SU-DHL-6 (cell line): ENCODE measurements around the gene VAC14.
"Not testable (repeated sequence)": the region's sequence is repeated elsewhere in the genome, so short reads cannot be mapped to it uniquely, and the experiment has no call there.

Experiments
- H2AFZ ChIP-seq: fragments of 200-600 bp; sonication (generic); 2 replicates; pipeline ENCODE4 v1.6.1; 2014; ENCODE audit warnings: low read depth, mild to moderate bottlenecking, moderate library complexity, mixed read lengths, antibody characterized with exemption, low read length; ENCODE audit not compliant: severe bottlenecking
- H3F3A ChIP-seq: fragments of 200-600 bp; shearing (Covaris generic); 2 replicates; pipeline ENCODE4 v1.6.0; 2016; ENCODE audit warnings: antibody characterized with exemption, mild to moderate bottlenecking; ENCODE audit not compliant: insufficient read depth
- H3K27ac ChIP-seq: fragments of 200-600 bp; sonication (generic); 2 replicates; pipeline ENCODE4 v1.5.1; 2016; ENCODE audit warnings: low read depth, mild to moderate bottlenecking, low read length, moderate library complexity, mixed read lengths
- H3K27me3 ChIP-seq: fragments of 200-600 bp; sonication (generic), shearing (Covaris generic); 2 replicates; pipeline ENCODE4 v1.6.0; 2014; ENCODE audit warnings: mild to moderate bottlenecking, low read length
- H3K36me3 ChIP-seq: fragments of 200-600 bp; sonication (generic); 2 replicates; pipeline ENCODE4 v1.6.1; 2014; ENCODE audit warnings: mild to moderate bottlenecking, low read length, mixed read lengths
- H3K4me2 ChIP-seq: fragments of 300-600, 200-600 bp; shearing (Covaris generic), sonication (generic); 2 replicates; pipeline ENCODE4 v1.6.0; 2014; ENCODE audit warnings: low read length, low read depth, mild to moderate bottlenecking; ENCODE audit not compliant: poor library complexity, severe bottlenecking
- H3K4me3 ChIP-seq: fragments of 200-600 bp; sonication (generic); 2 replicates; pipeline ENCODE4 v1.5.1; 2014; ENCODE audit warnings: antibody characterized with exemption, low read length, mild to moderate bottlenecking, mixed read lengths; ENCODE audit not compliant: insufficient read depth, poor library complexity, severe bottlenecking
- H3K79me2 ChIP-seq: fragments of 200-600 bp; sonication (generic); 2 replicates; pipeline ENCODE4 v1.6.1; 2014; ENCODE audit warnings: mild to moderate bottlenecking, low read length, moderate library complexity; ENCODE audit not compliant: insufficient read depth
- H3K9ac ChIP-seq: fragments of 200-600 bp; sonication (generic); 2 replicates; pipeline ENCODE4 v1.7.0; 2014; ENCODE audit warnings: mild to moderate bottlenecking, low read length
- H3K9me2 ChIP-seq: fragments of 200-600 bp; sonication (generic); replicated peaks from 2 replicates; pipeline ENCODE4 v1.6.1; 2014; ENCODE audit warnings: low read length; ENCODE audit not compliant: insufficient read depth
- H3K9me3 ChIP-seq: fragments of 200-600 bp; sonication (generic); 2 replicates; pipeline ENCODE4 v1.6.1; 2014; ENCODE audit warnings: low read length, mixed read lengths; ENCODE audit not compliant: insufficient read depth
- H4K20me1 ChIP-seq: fragments of 200-600 bp; sonication (generic); 2 replicates; pipeline ENCODE4 v1.6.1; 2014; ENCODE audit warnings: low read depth, mild to moderate bottlenecking, antibody characterized with exemption, low read length, moderate library complexity, mixed read lengths
- CTCF ChIP-seq: fragments of 200-600 bp; sonication (generic); IDR thresholded peaks from one replicate; pipeline ENCODE4 v1.5.1; 2017; ENCODE audit warnings: antibody characterized with exemption, mild to moderate bottlenecking, low read length, moderate library complexity; ENCODE audit not compliant: insufficient read depth, poor library complexity, severe bottlenecking
- EZH2phosphoT487 ChIP-seq: fragments of 200-600 bp; sonication (generic), shearing (Covaris generic); conservative IDR thresholded peaks from 2 replicates; pipeline ENCODE4 v1.6.1; 2018; ENCODE audit warnings: mild to moderate bottlenecking, antibody characterized with exemption, low read length, moderate library complexity, mixed read lengths

The VAC14 gene

GRCh38 chr16:70646260-70647241 is 154.4 kb downstream of the VAC14 start, which contains the start of gene IL34:
Gene IL34, plus strand, starts transcription at chr16:70646559. Its CDS starts 389 bp downstream, at chr16:70646948.
- Histone ChIP-seq H3K36me3 (no peaks in the 10 kb centered on the region), H3K4me3 (no peak within 1 kb of the TSS), H3K79me2 (no peaks in the 10 kb centered on the region), H3F3A (no peaks in the 10 kb centered on the region), H3K27me3 (no peaks in the 10 kb centered on the region), H3K27ac (no peak within 1 kb of the TSS), H2AFZ (no peak within 1 kb of the TSS), H4K20me1 (no peaks in the 10 kb centered on the region), H3K9ac (no peak within 1 kb of the TSS), H3K9me2 (no peaks in the 10 kb centered on the region), H3K4me2 (no peak within 1 kb of the TSS), H3K9me3 (no peaks in the 10 kb centered on the region)
- TF ChIP-seq CTCF, result no peak
- no peak for TF ChIP-seq EZH2phosphoT487

GRCh38 chr16:70644763-70645597 is 156.0 kb downstream of the VAC14 start:
- H2AFZ ChIP-seq, result no peak overlapping the region
- no peak for TF ChIP-seq CTCF
- no peak for TF ChIP-seq EZH2phosphoT487
- no peaks in the 10 kb centered on the region for H3K9me2 ChIP-seq

GRCh38 chr16:70643264-70643663 is 157.7 kb downstream of the VAC14 start:
- not testable (repeated sequence) for H3K79me2 ChIP-seq, H3K36me3 ChIP-seq, H3K9me2 ChIP-seq, H3F3A ChIP-seq, H3K4me2 ChIP-seq, H4K20me1 ChIP-seq, H2AFZ ChIP-seq, H3K27me3 ChIP-seq, H3K9ac ChIP-seq, H3K4me3 ChIP-seq, H3K27ac ChIP-seq, H3K9me3 ChIP-seq

More at GRCh38 chr16:70644763-70645597, 156.0 kb downstream of the VAC14 start:
- Histone ChIP-seq H4K20me1 (no peaks in the 10 kb centered on the region), H3K36me3 (no peaks in the 10 kb centered on the region), H3K4me2 (no peak overlapping the region), H3K4me3 (no peak overlapping the region), H3K27ac (no peak overlapping the region), H3F3A (no peaks in the 10 kb centered on the region), H3K9me3 (no peaks in the 10 kb centered on the region), H3K79me2 (no peaks in the 10 kb centered on the region), H3K9ac (no peak overlapping the region), H3K27me3 (no peaks in the 10 kb centered on the region)
